ENCODE measurements around the gene EPB41.

EPB41 gene

GRCh38 chr1:28973596-28974421, 59.4 kb downstream of the EPB41 start:
- Histone ChIP-seq H3K27ac (peak overlapping the region; percentile 19), H3K36me3 (peaks cover 4% of the 10 kb centered on the region), H3K4me1 (ENCODE audit: control insufficient read depth in 1 of 2, insufficient read depth in 1 of 2, low read depth in 1 of 2, low read length in 1 of 2) (no peaks in the 10 kb centered on the region), H3K9me3 (no peaks in the 10 kb centered on the region), H3K4me3 (ENCODE audit: low read depth in 1 of 2, low read length in 1 of 2) (no peak overlapping the region), H3K27me3 (no peaks in the 10 kb centered on the region)
- TF ChIP-seq CTCF (IDR thresholded peaks at IDR 0.05): no peak

DNA sequence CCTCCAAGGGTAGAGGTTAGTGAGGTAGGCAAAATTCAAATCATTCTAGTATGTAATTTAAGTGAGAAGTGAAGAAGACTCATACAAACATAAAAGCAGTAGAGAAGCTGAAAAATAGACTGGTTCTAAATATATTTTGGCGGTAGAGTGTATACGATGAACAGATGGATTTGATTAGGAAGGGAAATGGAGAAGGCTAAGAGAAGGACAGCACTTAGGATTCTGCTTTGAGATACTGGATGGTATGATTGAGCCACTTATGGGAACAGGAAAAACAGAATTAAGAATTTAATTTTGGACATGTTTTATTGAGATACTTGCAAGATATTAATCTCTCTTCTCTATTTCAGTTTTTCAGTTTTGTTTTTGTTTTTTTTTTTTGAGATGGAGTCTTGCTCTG, 60.1 kb downstream of the EPB41 start:
- no peaks in the 10 kb centered on the region for H3K9me3 ChIP-seq
- H3K27ac ChIP-seq: peak overlapping the region; percentile 19
- no peak for TF ChIP-seq CTCF (IDR thresholded peaks at IDR 0.05)
- H3K4me1 ChIP-seq (ENCODE audit: control insufficient read depth in 1 of 2, insufficient read depth in 1 of 2, low read depth in 1 of 2, low read length in 1 of 2): no peaks in the 10 kb centered on the region
- no peaks in the 10 kb centered on the region for H3K27me3 ChIP-seq
- H3K36me3 ChIP-seq: peaks cover 4% of the 10 kb centered on the region
- no peak overlapping the region for H3K4me3 ChIP-seq (ENCODE audit: low read depth in 1 of 2, low read length in 1 of 2)

DNA sequence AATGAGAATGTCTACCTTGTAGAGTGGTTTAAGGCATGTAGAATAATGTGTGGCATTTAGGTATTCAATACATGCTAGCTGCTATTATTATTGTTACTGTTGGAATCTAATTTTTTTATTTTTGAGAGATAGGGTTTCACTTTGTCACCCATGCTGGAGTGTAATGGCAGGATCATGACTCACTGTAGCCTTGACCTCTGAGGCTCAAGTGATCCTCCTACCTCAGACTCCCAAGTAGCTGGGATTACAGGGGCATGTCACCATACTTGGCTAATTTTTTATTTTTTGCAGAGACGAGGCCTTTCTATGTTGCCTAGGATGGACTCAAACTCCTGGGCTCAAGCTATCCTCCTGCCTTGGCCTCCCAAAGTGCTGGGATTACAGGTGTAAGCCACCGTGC, 61.9 kb downstream of the EPB41 start:
- Histone ChIP-seq H3K36me3 (peaks cover 4% of the 10 kb centered on the region), H3K4me3 (ENCODE audit: low read depth in 1 of 2, low read length in 1 of 2) (no peak overlapping the region), H3K27me3 (no peaks in the 10 kb centered on the region), H3K4me1 (ENCODE audit: control insufficient read depth in 1 of 2, insufficient read depth in 1 of 2, low read depth in 1 of 2, low read length in 1 of 2) (no peaks in the 10 kb centered on the region), H3K9me3 (no peaks in the 10 kb centered on the region), H3K27ac (no peak overlapping the region)
- TF ChIP-seq CTCF (IDR thresholded peaks at IDR 0.05): no peak

- Histone ChIP-seq H3K4me1 (ENCODE audit: control insufficient read depth in 1 of 2, insufficient read depth in 1 of 2, low read depth in 1 of 2, low read length in 1 of 2) (no peaks in the 10 kb centered on the region), H3K4me3 (ENCODE audit: low read depth in 1 of 2, low read length in 1 of 2) (no peak overlapping the region), H3K27me3 (no peaks in the 10 kb centered on the region), H3K36me3 (peaks cover 5% of the 10 kb centered on the region), H3K9me3 (no peaks in the 10 kb centered on the region), H3K27ac (no peak overlapping the region)
- TF ChIP-seq CTCF (IDR thresholded peaks at IDR 0.05): no peak
Observed at GRCh38 chr1:28981210-28981609, 66.8 kb downstream of the EPB41 start.

DNA sequence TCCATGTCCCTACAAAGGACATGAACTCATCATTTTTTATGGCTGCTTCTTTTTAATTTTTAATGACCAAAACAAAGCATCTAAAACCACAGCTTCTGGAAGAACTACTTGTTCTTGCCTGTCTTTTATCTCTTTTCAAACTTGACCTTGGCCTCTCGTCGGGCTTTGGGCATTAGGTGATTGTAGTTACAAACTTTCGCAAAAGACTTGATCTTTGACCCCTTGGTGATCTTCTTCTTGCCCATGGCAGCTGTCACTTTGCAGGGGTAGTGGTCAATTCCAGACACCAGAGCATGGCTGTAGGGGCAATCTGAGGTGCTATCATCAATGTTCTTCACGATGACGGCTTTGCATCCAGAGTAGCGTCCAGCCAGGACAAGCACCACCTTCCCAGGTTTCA, 67.8 kb downstream of the EPB41 start:
- TF ChIP-seq CTCF (IDR thresholded peaks at IDR 0.05): no peak
- H3K27ac ChIP-seq: no peak overlapping the region
- H3K9me3 ChIP-seq: no peaks in the 10 kb centered on the region
- H3K36me3 ChIP-seq: peaks cover 5% of the 10 kb centered on the region
- H3K27me3 ChIP-seq: no peaks in the 10 kb centered on the region
- H3K4me1 ChIP-seq (ENCODE audit: control insufficient read depth in 1 of 2, insufficient read depth in 1 of 2, low read depth in 1 of 2, low read length in 1 of 2): no peaks in the 10 kb centered on the region
- H3K4me3 ChIP-seq (ENCODE audit: low read depth in 1 of 2, low read length in 1 of 2): no peak overlapping the region

All from neutrophil (primary cell).